Endothelial cell of umbilical vein (primary cell): ENCODE results near the gene PRDM16. TPM values are rescaled to one million over a fixed set of nuclear protein-coding genes. Genes with fewer than 3 reads are reported as not detected.

Experiments
- BruUV-seq: library from RNA; stranded (reverse); fragments of 400-500 nt; replicated peaks from 2 replicates; lab custom pipeline; 2021; lab: Mats Ljungman, UMichigan
- CTCF ChIA-PET: fragments of 300-600, 350-600 bp; sonication (Branson Sonifier 250); formaldehyde crosslinking; loops from one replicate; lab custom pipeline; 2021; ENCODE audit warnings: antibody characterized with exemption, inconsistent platforms; lab: Charles Lee
- POLR2A ChIA-PET: fragments of 300-600, 350-600 bp; sonication (Branson Sonifier 250); formaldehyde crosslinking; loops from one replicate; lab custom pipeline; 2021; ENCODE audit warnings: antibody characterized with exemption, inconsistent platforms; lab: Charles Lee
- DNase-seq: peaks from one replicate; pipeline ENCODE4 v3.0.0-alpha.2; 2011; ENCODE audit warnings: low read depth, low spot score
- FAIRE-seq: peaks from 2 replicates; lab custom pipeline; 2011; peaks lifted over from hg19 to GRCh38; lab: Jason Lieb, UNC
- H2AFZ ChIP-seq: 2 replicates; pipeline ENCODE4 v1.6.0; 2012; ENCODE audit warnings: low read depth, low read length, control low read depth, inconsistent platforms
- H3K27ac ChIP-seq: 2 replicates; pipeline ENCODE4 v1.5.1; 2011; ENCODE audit warnings: low read depth, mild to moderate bottlenecking, control low read depth, low read length, moderate library complexity; ENCODE audit not compliant: insufficient read depth
- H3K27me3 ChIP-seq, 2 experiments: 2 replicates each; pipeline versions ENCODE4 v1.6.0 to v1.6.1; 2011; ENCODE audit warnings: low read length in 2 of 2, mixed read lengths in 1 of 2; ENCODE audit not compliant: control insufficient read depth in 2 of 2, insufficient read depth in 2 of 2
- H3K36me3 ChIP-seq, 2 experiments: 2 replicates in 1 of 2; 3 replicates in 1 of 2; pipeline ENCODE4 v1.5.1; 2011; ENCODE audit warnings: low read length in 2 of 2, mild to moderate bottlenecking in 1 of 2, moderate library complexity in 1 of 2; ENCODE audit not compliant: control insufficient read depth in 2 of 2, insufficient read depth in 2 of 2; ENCODE audit errors: extremely low read depth in 1 of 2
- H3K4me1 ChIP-seq: 3 replicates; pipeline ENCODE4 v1.5.1; 2011; ENCODE audit warnings: mild to moderate bottlenecking, low read length; ENCODE audit not compliant: control insufficient read depth, insufficient read depth; ENCODE audit errors: extremely low read depth
- H3K4me2 ChIP-seq: 2 replicates; pipeline ENCODE4 v1.6.1; 2011; ENCODE audit warnings: low read length, control low read depth, mixed read lengths; ENCODE audit not compliant: insufficient read depth
- H3K4me3 ChIP-seq, 3 experiments: fragments of 200-600 bp in 1 of 3; sonication (generic), shearing (Covaris generic) in 1 of 3; replicated peaks in 1 of 3; 2 replicates each; pipeline ENCODE4 v1.5.1; 2011 to 2016; ENCODE audit warnings: control low read depth in 3 of 3, low read length in 3 of 3, mild to moderate bottlenecking in 2 of 3, inconsistent platforms in 1 of 3, low read depth in 1 of 3, moderate library complexity in 1 of 3; ENCODE audit not compliant: insufficient read depth in 1 of 3
- H3K79me2 ChIP-seq: 2 replicates; pipeline ENCODE4 v1.6.0; 2012; ENCODE audit warnings: low read length, inconsistent platforms; ENCODE audit not compliant: control insufficient read depth, insufficient read depth
- H3K9ac ChIP-seq: replicated peaks from 2 replicates; pipeline ENCODE3; 2011; ENCODE audit warnings: low read length, control low read depth; ENCODE audit not compliant: insufficient read depth; ENCODE audit errors: extremely low read depth
- H3K9me1 ChIP-seq: replicated peaks from 3 replicates; pipeline ENCODE4 v1.6.0; 2011; ENCODE audit warnings: mild to moderate bottlenecking, low read length; ENCODE audit not compliant: control insufficient read depth, insufficient read depth; ENCODE audit errors: extremely low read depth
- H3K9me3 ChIP-seq: replicated peaks from 2 replicates; pipeline ENCODE4 v1.5.1; 2012; ENCODE audit warnings: low read length, inconsistent platforms; ENCODE audit not compliant: control insufficient read depth, insufficient read depth
- H4K20me1 ChIP-seq: replicated peaks from 2 replicates; pipeline ENCODE3; 2011; ENCODE audit warnings: mild to moderate bottlenecking, low read length; ENCODE audit not compliant: control insufficient read depth, insufficient read depth; ENCODE audit errors: extremely low read depth
- CTCF ChIP-seq, 2 donors: IDR thresholded peaks; 1 replicate in 1 of 2; 2 replicates in 1 of 2; pipeline ENCODE4 v1.5.1; 2011; ENCODE audit warnings: low read length in 2 of 2, mild to moderate bottlenecking in 2 of 2, moderate library complexity in 2 of 2, control low read depth in 1 of 2, inconsistent platforms in 1 of 2, low read depth in 1 of 2; ENCODE audit not compliant: insufficient read depth in 1 of 2; ENCODE audit errors: extremely low read depth in 1 of 2
- EZH2 ChIP-seq: IDR thresholded peaks from 2 replicates; pipeline ENCODE4 v1.6.1; 2012; ENCODE audit warnings: borderline replicate concordance, low read depth, mild to moderate bottlenecking, moderate library complexity, low read length, inconsistent platforms; ENCODE audit not compliant: severe bottlenecking
- GATA2 ChIP-seq: IDR thresholded peaks from 2 replicates; pipeline ENCODE4 v1.7.0; 2011; ENCODE audit warnings: low read depth, mild to moderate bottlenecking, moderate library complexity, mixed read lengths, low read length; ENCODE audit not compliant: insufficient read length, insufficient read depth
- JUN ChIP-seq: IDR thresholded peaks from 2 replicates; pipeline ENCODE4 v1.6.1; 2011; ENCODE audit warnings: borderline replicate concordance, low read depth; ENCODE audit not compliant: insufficient read length, insufficient read depth
- dilution Hi-C: fragments of 300-500 bp; cut with MboI; formaldehyde crosslinking; loops from one replicate; pipeline ENCODE4 v1.15.0; 2019; ENCODE audit warnings: low sequenced_read_pairs; ENCODE audit not compliant: extremely low pct_ligation_motif_present
- intact Hi-C: fragments of 100-400 bp; cut with micrococcal nuclease; formaldehyde crosslinking; loops from one replicate; pipeline ENCODE4 v1.10.0; 2022
- polyA plus RNA-seq, 4 experiments: library from polyadenylated mRNA; depleted of rRNA in 3 of 4; stranded (reverse) in 3 of 4; unstranded in 1 of 4; fragments of >200 nt; gene quantifications; 2 replicates each; pipeline versions ENCODE4 v1.2.1 to v1.2.3, GENCODE V29; 2011 to 2012; ENCODE audit warnings: missing spikeins in 1 of 4
- total RNA-seq: library from RNA; stranded (reverse); gene quantifications from 2 replicates; pipeline ENCODE4 v1.2.3, GENCODE V29; 2021

PRDM16 gene
- total and polyA plus RNA-seq, 2 donors (not counting 3 experiments of a cell fraction or from before 2014, with no cell fraction given) = not detected

- H3K27me3 ChIP-seq = no peaks in the 10 kb centered on the region
- POLR2A ChIA-PET = no interaction called here
- H3K9me1 ChIP-seq = no peaks in the 10 kb centered on the region
- no peak overlapping the region for H2AFZ ChIP-seq
- no peak overlapping the region for H3K9ac ChIP-seq
- H4K20me1 ChIP-seq = no peaks in the 10 kb centered on the region
- dilution Hi-C loops (no loop called here), intact Hi-C loops (no loop called here)
- FAIRE-seq = no peak
- no peak overlapping the region for H3K4me3 ChIP-seq
- TF ChIP-seq CTCF (IDR thresholded peaks at IDR 0.05; ENCODE audit: extremely low read depth in 1 of 2, insufficient read depth in 1 of 2, low read depth in 1 of 2, low read length in 2 of 2) (peak; percentile 13 to 60), EZH2 (no peak), GATA2 (no peak), JUN (no peak)
- CTCF ChIA-PET = interaction anchor here (0.8 to 1.7 kb wide), 2 partner anchors 22 to 294 kb away, joined by 3 to 4 read pairs; no protein-coding TSS in a partner anchor
- no peaks in the 10 kb centered on the region for H3K4me1 ChIP-seq
- no peaks in the 10 kb centered on the region for H3K79me2 ChIP-seq
- H3K4me2 ChIP-seq = no peak overlapping the region
- H3K27ac ChIP-seq = no peak overlapping the region
- H3K36me3 ChIP-seq = no peaks in the 10 kb centered on the region
- BruUV-seq = no TSS peak
- DNase-seq = no peak
- H3K9me3 ChIP-seq = no peaks in the 10 kb centered on the region
Observed at GRCh38 chr1:3431266-3431665, 362.3 kb downstream of the PRDM16 start.

GRCh38 chr1:3431686-3432085 is 362.7 kb downstream of the PRDM16 start:
- Histone ChIP-seq H3K4me3 (no peak overlapping the region), H3K4me2 (no peak overlapping the region), H3K27ac (no peak overlapping the region), H3K36me3 (no peaks in the 10 kb centered on the region), H3K4me1 (no peaks in the 10 kb centered on the region), H2AFZ (no peak overlapping the region), H4K20me1 (no peaks in the 10 kb centered on the region), H3K9me3 (no peaks in the 10 kb centered on the region), H3K9ac (no peak overlapping the region), H3K27me3 (no peaks in the 10 kb centered on the region), H3K79me2 (no peaks in the 10 kb centered on the region), H3K9me1 (no peaks in the 10 kb centered on the region)
- no TSS peak for BruUV-seq
- intact Hi-C loops = no loop called here
- POLR2A ChIA-PET = no interaction called here
- FAIRE-seq (no peak), DNase-seq (no peak)
- TF ChIP-seq CTCF (IDR thresholded peaks at IDR 0.05; ENCODE audit: extremely low read depth in 1 of 2, insufficient read depth in 1 of 2, low read depth in 1 of 2, low read length in 2 of 2) (peak in 1 of 2 donors; percentile 1), JUN (no peak)
- dilution Hi-C loops = no loop called here
- CTCF ChIA-PET = interaction anchor here (0.8 to 1.7 kb wide), 2 partner anchors 21 to 293 kb away, joined by 3 to 4 read pairs; no protein-coding TSS in a partner anchor
